GM19099 (cell line): Measurements from ENCODE around the gene ADAMTS18.

ENCODE experiments used
- POLR2A ChIP-seq: IDR thresholded peaks from 3 replicates; pipeline ENCODE4 v1.6.1; 2011; ENCODE audit warnings: low read depth; ENCODE audit not compliant: insufficient read length; ENCODE audit errors: extremely low read depth

ADAMTS18 gene

DNA sequence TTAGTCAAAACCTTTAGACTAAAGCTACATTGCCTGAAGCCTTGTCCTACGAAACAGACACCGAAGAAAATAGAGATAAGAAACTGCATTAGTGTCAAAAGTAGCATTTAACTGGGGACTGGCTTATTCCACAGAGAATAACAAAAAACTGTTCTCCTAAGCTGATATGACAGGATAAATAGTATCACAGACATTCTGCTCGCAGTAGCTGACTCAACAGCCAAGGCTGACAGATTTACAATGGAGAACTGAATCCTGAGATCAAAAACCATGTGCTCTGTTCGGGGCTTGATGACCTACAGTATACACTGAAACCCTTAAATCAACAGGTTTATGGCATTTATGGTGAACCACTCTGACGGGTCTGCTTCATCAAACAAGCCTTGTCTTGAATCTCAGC lies 25.5 kb downstream of the ADAMTS18 start:
- no peak for TF ChIP-seq POLR2A

DNA sequence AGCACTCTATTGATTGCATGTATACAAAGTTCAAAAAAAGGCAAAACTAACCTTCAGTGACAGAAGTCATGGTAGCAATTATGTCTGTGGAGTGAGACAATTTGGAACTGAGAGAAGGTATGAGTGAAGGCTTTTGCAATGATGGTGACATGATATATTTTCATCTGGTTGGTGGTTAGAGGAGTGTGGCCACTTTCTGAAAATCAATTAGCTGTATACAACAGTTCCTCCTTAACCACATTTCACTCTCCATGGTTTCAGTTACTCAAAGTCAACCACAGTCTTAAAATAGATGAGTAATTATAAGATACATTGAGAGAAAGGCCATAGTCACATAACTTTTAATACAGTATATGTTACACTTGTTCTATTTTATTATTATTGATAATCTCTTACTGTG lies 26.2 kb downstream of the ADAMTS18 start:
- no peak for TF ChIP-seq POLR2A

DNA sequence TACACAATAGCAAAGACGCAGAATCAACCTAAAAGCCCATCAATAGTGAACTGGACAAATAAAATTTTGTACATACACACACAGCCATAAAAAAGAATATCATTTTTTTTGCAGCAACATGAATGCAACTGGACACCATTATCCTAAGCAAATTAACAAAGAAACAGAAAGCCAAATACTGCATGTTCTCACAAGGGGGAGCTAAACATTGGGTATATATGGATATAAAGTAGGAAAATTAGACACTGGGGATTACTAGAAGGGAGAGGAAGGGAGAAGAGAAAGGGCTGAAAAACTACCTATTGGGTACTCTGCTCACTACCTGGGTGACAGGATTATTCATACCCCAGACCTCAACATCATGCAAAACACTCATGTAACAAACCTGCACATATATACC lies 28.2 kb downstream of the ADAMTS18 start:
- TF ChIP-seq POLR2A: no peak

DNA sequence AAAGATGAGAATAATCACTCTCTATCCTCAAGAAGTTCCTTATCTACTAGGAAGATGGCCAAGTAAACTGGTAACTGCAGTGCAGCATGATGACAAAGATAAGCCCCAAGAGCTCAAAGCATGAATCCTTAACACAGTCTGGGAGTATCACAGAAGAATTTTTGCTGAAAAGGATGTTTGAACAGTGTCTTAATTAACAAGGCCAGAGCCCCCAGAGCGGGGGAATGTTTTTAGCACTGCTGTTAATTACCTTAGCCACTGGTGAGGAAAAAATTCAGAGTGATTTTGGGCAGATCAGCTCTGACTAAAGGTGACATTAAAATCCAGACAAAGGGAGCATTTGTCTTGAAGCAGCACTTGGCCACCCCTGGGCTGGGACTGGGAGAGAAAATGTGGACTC lies 30.1 kb downstream of the ADAMTS18 start:
- no peak for TF ChIP-seq POLR2A

DNA sequence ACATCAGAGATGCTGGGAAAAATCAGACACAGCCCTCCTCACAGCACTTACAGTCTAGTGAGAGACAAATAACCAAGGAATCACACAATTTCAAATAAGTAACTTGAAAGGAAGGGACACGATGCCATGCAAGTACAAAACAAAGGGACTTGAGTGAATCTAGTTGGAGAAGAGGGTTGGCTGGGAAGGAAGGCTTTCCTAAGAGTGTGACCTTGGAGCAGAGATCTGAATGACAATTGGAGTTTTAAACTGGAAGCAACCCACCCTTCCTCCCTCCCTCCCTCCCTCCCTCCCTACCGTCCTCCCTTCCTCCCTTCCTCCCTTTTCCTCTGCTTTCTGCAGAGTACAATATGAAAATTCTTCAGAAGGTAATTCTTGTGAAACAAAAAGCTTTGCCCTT lies 31.1 kb downstream of the ADAMTS18 start:
- no peak for TF ChIP-seq POLR2A

DNA sequence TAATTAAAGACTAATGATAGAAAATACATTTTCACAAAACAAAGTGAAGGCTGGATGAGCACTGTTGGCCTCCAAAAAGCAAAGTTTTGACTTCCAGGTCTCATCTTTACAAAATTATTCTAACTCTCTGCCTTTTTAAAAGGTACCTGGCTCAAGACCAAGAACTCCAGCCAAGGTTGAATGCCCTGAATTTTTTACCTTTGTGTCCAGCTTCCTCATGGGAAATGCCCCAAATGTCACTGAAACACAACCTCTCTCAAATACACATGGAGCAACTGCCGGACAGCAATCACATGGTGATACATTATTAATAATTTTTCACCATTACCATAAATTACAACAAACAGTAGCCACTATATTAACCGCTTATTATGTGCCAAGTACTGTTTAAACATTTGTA lies 32.2 kb downstream of the ADAMTS18 start:
- TF ChIP-seq POLR2A: no peak

DNA sequence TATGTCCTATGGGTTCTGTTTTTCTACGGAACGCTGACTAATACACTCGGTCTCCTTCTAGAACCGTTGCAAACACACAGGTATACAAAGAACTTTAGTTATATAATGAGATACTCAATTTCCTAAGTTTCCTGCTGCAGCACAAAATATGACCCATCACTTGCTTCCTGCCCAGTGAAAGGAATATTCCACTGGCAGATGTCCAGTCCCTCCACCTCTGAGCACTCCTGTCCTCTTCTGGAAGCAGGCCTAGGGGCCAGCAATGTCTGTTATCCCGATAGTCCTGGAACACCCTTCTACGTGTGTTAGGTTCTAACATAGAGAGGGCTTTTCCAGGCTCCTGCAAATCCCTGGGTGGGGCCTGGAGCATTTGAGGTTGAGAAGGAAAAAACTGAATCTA lies 32.7 kb downstream of the ADAMTS18 start:
- no peak for TF ChIP-seq POLR2A

DNA sequence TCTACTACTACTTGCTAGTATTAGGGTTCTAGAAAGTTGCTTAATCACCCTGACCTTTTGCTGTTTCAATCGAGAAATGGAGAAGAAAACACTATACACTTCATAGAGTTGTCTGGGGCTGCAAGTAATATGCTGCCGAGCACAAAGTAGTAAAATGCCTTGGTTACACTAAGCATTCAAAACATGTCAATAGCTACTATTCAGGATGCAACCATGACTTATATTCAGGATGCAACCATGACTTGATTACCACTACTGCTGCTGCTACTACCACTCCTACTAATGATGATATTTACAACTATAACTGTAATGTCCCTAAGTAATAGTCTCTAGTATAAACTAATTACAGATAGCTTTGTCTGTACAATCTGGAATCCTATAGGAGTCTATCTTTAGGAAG lies 35.3 kb downstream of the ADAMTS18 start:
- TF ChIP-seq POLR2A: no peak

DNA sequence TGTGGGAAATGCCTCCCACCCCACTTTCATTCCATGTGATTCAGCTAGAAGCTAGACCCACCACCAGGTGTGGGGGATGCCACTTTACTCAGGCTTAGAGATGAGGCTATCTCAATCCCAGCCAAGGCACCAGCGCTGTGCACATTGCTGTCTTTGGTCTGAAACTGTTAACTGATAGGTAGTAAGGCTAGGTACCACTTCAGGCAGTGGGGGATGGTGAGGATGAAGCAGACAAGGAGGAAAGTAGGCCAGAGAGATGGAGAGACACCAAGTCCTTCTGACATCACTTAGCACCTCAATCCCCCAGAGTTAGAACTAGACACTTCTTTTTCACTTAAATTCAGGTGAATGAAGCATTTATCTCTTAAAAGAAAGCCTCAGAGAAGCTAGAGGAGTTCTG lies 35.8 kb downstream of the ADAMTS18 start:
- no peak for TF ChIP-seq POLR2A

DNA sequence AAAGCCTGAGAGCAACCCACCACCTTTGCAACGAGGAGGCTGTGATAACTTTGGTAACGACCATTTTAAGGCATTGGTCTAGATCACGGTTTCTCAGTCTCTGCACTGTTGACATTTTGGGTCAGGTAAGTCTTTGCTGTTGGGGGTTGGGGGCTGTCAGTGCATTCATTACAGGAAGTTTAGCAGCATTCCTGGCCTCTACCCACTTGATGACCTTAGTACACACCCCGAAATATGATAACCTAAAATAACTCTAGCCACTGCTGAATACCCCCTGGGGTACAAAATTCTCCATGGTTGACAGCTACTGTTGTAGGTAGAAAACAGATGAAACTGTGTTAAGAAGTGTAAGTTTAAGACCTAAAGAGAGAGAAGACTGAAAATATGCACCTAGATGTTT lies 36.3 kb downstream of the ADAMTS18 start:
- TF ChIP-seq POLR2A: no peak

DNA sequence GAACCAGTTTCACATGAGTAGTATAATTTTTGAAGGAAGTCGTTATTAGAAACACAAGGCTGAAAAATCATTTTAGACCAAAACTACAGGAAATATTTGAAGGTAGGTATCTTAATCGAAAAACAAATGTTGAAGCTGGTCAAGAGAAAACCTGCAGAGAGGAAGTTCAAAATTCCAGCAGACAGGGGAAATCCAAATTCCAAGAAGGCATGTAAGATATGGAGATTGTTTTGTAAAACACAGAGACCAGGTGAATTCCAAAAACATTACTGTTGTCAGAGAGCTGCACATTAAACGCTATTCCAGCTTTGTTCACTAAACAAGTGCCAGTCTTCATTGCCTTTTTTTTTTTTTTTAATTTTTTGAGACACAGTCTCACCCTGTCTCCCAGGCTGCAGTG lies 38.4 kb downstream of the ADAMTS18 start:
- TF ChIP-seq POLR2A: no peak

DNA sequence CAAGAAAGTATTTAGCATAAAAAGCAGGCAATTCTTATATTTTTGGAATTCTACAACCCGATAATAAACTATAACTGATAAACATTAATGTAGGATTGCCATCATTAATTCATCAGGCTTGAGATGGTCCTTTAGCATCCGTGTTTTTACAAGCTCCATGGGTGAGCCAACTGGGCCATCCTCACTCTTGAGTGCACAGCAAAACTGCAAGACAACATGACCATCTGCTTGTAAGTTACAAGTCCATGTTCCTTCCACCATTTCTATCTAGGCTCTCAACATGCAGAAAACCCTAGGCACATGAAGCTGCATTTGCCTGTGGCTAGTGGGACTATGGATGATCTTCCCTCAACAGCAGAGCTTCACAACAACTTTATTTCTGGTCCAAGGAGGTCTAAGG lies 40.1 kb downstream of the ADAMTS18 start:
- TF ChIP-seq POLR2A: no peak

DNA sequence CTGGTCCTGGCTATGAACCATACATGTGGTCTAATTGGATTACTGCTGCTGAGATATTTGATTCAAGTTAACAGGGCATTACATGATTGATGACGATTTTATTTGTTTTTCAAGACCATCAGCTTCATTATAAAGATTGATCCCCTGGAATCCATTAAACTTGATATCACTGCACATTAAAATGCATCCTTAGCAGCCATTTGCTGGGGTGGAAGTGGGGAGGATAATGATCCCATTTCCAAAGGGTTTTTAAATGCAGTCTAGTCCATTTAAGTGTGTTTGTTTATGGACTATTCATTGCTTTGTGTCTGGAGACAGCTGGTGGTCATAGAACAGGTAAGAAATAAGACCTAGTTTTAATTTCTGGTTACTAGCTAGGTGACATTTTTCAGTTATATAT lies 40.9 kb downstream of the ADAMTS18 start:
- no peak for TF ChIP-seq POLR2A

DNA sequence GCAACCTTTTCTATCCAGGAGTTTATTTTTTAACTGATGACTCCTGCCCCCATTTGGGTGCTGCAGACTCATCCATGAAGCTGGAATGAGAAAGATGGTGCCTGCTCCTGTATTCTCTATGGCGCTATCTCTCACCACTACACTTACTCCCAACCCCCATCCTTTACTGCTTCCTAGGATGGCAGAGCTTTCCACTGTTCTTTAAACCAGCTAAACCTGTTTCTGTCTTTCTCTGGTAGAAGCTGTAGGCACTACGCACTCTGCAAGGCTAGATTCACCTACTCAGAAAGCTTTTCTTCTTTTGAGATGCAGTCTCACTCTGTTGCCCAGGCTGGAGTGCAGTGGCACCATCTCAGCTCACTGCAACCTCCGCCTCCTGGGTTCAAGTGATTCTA lies 47.0 kb downstream of the ADAMTS18 start:
- TF ChIP-seq POLR2A: no peak

DNA sequence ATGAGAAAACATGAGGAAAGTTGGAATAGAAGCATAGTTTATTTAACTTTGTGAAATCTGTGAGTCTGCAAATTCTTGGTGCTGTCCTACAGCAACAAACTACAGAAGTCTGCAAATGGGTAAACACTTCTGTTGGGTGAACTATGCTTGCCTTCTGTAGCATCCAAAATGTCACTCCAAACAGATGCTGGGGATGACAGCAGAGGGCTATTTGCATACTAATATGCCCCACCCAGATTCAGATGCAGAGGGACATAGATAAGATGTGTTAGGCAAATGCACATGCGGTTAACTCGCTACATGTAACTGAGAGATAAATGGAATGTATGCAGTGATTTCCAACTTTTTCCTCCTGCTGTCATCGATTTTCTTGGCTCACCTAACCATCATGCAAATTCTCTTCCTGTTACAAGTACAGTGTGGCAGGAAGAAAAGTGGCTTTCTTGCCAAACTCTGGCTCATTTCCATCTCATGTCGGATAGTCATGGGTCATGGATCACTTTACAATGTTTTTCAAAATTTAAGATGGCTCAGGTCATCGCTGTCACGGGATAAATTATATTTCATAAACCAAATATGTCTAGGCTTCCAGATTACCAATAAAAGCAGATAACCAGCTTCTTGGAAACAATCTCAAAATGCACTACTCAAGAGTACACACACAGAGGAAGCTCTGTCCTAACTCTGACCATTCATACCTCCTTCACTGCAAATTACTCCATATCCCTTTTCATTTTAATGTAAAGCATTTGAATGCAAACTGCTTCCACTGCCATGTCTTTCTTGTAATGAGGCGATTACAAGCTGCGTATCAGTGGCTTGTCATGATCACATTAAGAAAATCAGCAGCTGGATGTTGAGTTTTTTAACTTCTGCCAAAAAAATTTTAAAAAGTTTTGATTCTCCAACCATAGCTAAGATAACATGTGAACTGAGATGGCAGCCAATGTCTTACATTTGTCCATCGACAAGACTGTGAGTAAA lies 47.7 kb downstream of the ADAMTS18 start:
- TF ChIP-seq POLR2A: no peak

DNA sequence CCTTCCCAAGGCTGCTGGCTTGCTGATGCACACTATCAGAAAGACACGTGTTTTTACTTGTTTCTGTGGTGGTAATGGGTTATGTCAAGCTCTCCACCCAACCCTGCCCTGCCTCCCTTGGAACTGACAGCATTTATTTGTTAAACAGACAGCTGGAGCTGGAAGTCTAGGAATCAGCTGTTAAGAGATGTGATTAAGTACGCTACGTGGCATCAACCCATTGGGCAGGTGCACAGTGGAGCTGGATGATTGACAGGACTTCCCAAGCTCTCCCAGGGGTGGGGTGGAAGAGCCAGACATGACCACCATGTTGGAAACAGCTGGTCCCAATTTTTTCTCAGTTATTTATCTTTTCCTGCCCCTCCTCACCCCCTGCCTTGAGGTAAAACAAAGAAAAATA lies 49.4 kb downstream of the ADAMTS18 start:
- no peak for TF ChIP-seq POLR2A
